A549 (cell line): ENCODE measurements around the gene DBH. TPM values are rescaled to one million over a fixed set of nuclear protein-coding genes. Genes with fewer than 3 reads are reported as not detected.

Experiments used
- ATAC-seq, 2 experiments: fragments of 200-7000 bp in 1 of 2; fragments of >200 bp in 1 of 2; cut with Nextera tagmentation in 1 of 2; cut with Tn5 transposase in 1 of 2; 3 replicates each; pipeline versions ENCODE4 v1.8.0 to v1.9.1; 2018 to 2020; ENCODE audit warnings: mild to moderate bottlenecking in 1 of 2, moderate library complexity in 1 of 2
- CTCF ChIA-PET: fragments of 300-600 bp; sonication (Branson Sonifier 250); formaldehyde crosslinking; extraction: SDS; loops from one replicate; lab custom pipeline; 2021; ENCODE audit warnings: antibody characterized with exemption, inconsistent platforms; lab: Yijun Ruan, JAX
- POLR2A ChIA-PET: fragments of 350-600 bp; formaldehyde crosslinking; extraction: SDS; loops from one replicate; lab custom pipeline; 2021; ENCODE audit warnings: antibody characterized with exemption, inconsistent platforms; lab: Yijun Ruan, JAX
- DNase-seq, 2 experiments: peaks; one replicate each; pipeline versions ENCODE4 v3.0.0 to v3.0.0-alpha.2; 2011 to 2016; ENCODE audit warnings: low read depth in 1 of 2, low spot score in 1 of 2
- FAIRE-seq: peaks from 2 replicates; lab custom pipeline; 2011; peaks lifted over from hg19 to GRCh38; lab: Jason Lieb, UNC
- H3K27ac ChIP-seq, 2 experiments: fragments of >200 bp; sonication (Bioruptor Twin); formaldehyde crosslinking; 3 replicates each; pipeline ENCODE4 v1.5.1; 2016 to 2017
- H3K4me1 ChIP-seq: fragments of >200 bp; sonication (Bioruptor Twin); formaldehyde crosslinking; 3 replicates; pipeline ENCODE4 v1.6.1; 2016
- H3K4me2 ChIP-seq: fragments of >200 bp; sonication (Bioruptor Twin); formaldehyde crosslinking; 3 replicates; pipeline ENCODE4 v1.6.1; 2016
- H3K4me3 ChIP-seq: fragments of >200 bp; sonication (Bioruptor Twin); formaldehyde crosslinking; 3 replicates; pipeline ENCODE4 v1.5.1; 2016
- H3K9me3 ChIP-seq: fragments of >200 bp; sonication (Bioruptor Twin); formaldehyde crosslinking; 3 replicates; pipeline ENCODE4 v1.6.1; 2016
- CBX2 ChIP-seq: fragments of 200-600 bp; sonication (generic); IDR thresholded peaks from 2 replicates; pipeline ENCODE4 v1.6.1; 2016; ENCODE audit warnings: low read depth, mild to moderate bottlenecking, borderline replicate concordance
- CBX8 ChIP-seq: fragments of 200-600 bp; sonication (generic); IDR thresholded peaks from 2 replicates; pipeline ENCODE4 v1.6.1; 2016
- CEBPB ChIP-seq, 2 experiments: fragments of >200 bp in 1 of 2; sonication (Bioruptor Twin) in 1 of 2; formaldehyde crosslinking in 1 of 2; IDR thresholded peaks; 2 replicates each; pipeline ENCODE4 v1.6.1; 2012 to 2016
- CHD4 ChIP-seq: fragments of 200-600 bp; sonication (generic); IDR thresholded peaks from 2 replicates; pipeline ENCODE4 v1.6.1; 2016; ENCODE audit warnings: antibody characterized with exemption, mild to moderate bottlenecking, borderline replicate concordance
- EHF ChIP-seq: fragments of 250-450 bp; sonication (Bioruptor Pico); IDR thresholded peaks from 2 replicates; pipeline ENCODE4 v1.5.0; 2020; ENCODE audit warnings: mild to moderate bottlenecking
- HEYL ChIP-seq: fragments of 250-450 bp; sonication (Bioruptor Pico); IDR thresholded peaks from 2 replicates; pipeline ENCODE4 v1.8.0; 2021; ENCODE audit warnings: mild to moderate bottlenecking, moderate library complexity
- HOXA7 ChIP-seq: fragments of 250-450 bp; sonication (Bioruptor Pico); IDR thresholded peaks from 2 replicates; pipeline ENCODE4 v1.5.0; 2020; ENCODE audit warnings: mild to moderate bottlenecking, moderate library complexity
- HOXB13 ChIP-seq: fragments of 250-450 bp; sonication (Bioruptor Pico); IDR thresholded peaks from 2 replicates; pipeline ENCODE4 v1.5.0; 2020; ENCODE audit warnings: low read depth, mild to moderate bottlenecking, moderate library complexity
- HOXB5 ChIP-seq: fragments of 250-450 bp; sonication (Bioruptor Pico); IDR thresholded peaks from 2 replicates; pipeline ENCODE4 v1.5.0; 2020; ENCODE audit warnings: mild to moderate bottlenecking, moderate library complexity
- KDM5A ChIP-seq: fragments of 200-600 bp; sonication (generic); IDR thresholded peaks from 2 replicates; pipeline ENCODE4 v1.6.1; 2016; ENCODE audit warnings: antibody characterized with exemption, mild to moderate bottlenecking
- MAX ChIP-seq: IDR thresholded peaks from 2 replicates; pipeline ENCODE4 v1.6.1; 2012
- MAZ ChIP-seq: fragments of 150-350 bp; IDR thresholded peaks from 2 replicates; pipeline ENCODE4 v1.6.1; 2014; ENCODE audit warnings: antibody characterized with exemption, low read depth, low read length, borderline replicate concordance
- MYC ChIP-seq: IDR thresholded peaks from 2 replicates; pipeline ENCODE4 v1.6.1; 2012; ENCODE audit warnings: mild to moderate bottlenecking, inconsistent platforms, low read length, improper control_type of control experiment, borderline replicate concordance
- NFE2L2 ChIP-seq: fragments of 150-350 bp; conservative IDR thresholded peaks from 2 replicates; pipeline ENCODE4 v1.6.1; 2014; ENCODE audit warnings: low read length
- POLR2A ChIP-seq: IDR thresholded peaks from 2 replicates; pipeline ENCODE4 v1.6.1; 2012; ENCODE audit warnings: mild to moderate bottlenecking, low read length
- POLR2AphosphoS2 ChIP-seq: conservative IDR thresholded peaks from 2 replicates; pipeline ENCODE4 v1.6.1; 2012; ENCODE audit warnings: low read length, improper control_type of control experiment, inconsistent platforms
- REST ChIP-seq: fragments of 200-600 bp; sonication (generic); IDR thresholded peaks from 2 replicates; pipeline ENCODE4 v1.6.1; 2016; ENCODE audit warnings: antibody characterized with exemption, mild to moderate bottlenecking, moderate library complexity
- RNF2 ChIP-seq: fragments of 200-600 bp; sonication (generic); IDR thresholded peaks from 2 replicates; pipeline ENCODE4 v1.6.1; 2016; ENCODE audit warnings: low read depth, mild to moderate bottlenecking, antibody characterized with exemption, moderate library complexity, borderline replicate concordance
- SREBF2 ChIP-seq: fragments of 450-650 bp; IDR thresholded peaks from 2 replicates; pipeline ENCODE4 v1.6.1; 2014; ENCODE audit warnings: mild to moderate bottlenecking, moderate library complexity
- TFCP2L1 ChIP-seq: fragments of 250-450 bp; sonication (Bioruptor Pico); IDR thresholded peaks from 2 replicates; pipeline ENCODE4 v1.5.0; 2021; ENCODE audit warnings: mild to moderate bottlenecking
- TP53 ChIP-seq: fragments of 250-450 bp; sonication (Bioruptor Pico); IDR thresholded peaks from 2 replicates; pipeline ENCODE4 v1.5.0; 2021; ENCODE audit warnings: mild to moderate bottlenecking, moderate library complexity
- USF2 ChIP-seq: fragments of 450-650 bp; IDR thresholded peaks from 2 replicates; pipeline ENCODE4 v1.6.1; 2014; ENCODE audit warnings: antibody characterized with exemption
- ZC3H11A ChIP-seq: fragments of 450-650 bp; IDR thresholded peaks from 2 replicates; pipeline ENCODE4 v1.6.1; 2014; ENCODE audit warnings: antibody characterized with exemption, mild to moderate bottlenecking
- ZFP36 ChIP-seq: fragments of 450-650 bp; IDR thresholded peaks from 2 replicates; pipeline ENCODE4 v1.6.1; 2014; ENCODE audit warnings: borderline replicate concordance; ENCODE audit not compliant: partially characterized antibody
- WGBS: methylation state at CpG from one replicate; pipeline ENCODE4 v1.1.6; 2017; ENCODE audit errors: missing lambda C conversion rate; 5-methylcytosine and 5-hydroxymethylcytosine counted together
- polyA plus RNA-seq, 4 experiments: library from polyadenylated mRNA; depleted of rRNA in 3 of 4; stranded (reverse); fragments of >200 nt; fragmentation: RNase III in 1 of 4; extraction: RNeasy Plus Mini Kit Qiagen cat#74134 plus additional on column Dnase treatment in 1 of 4; gene quantifications; 2 replicates in 3 of 4; 3 replicates in 1 of 4; pipeline ENCODE4 v1.2.3, GENCODE V29; 2011 to 2017
- TF ChIP-seq, protein P1 (sequence below): fragments of >200 bp; sonication (Bioruptor Twin); formaldehyde crosslinking; IDR thresholded peaks from 3 replicates; pipeline ENCODE4 v1.6.1; 2016
- TF ChIP-seq, protein P2 (sequence below): IDR thresholded peaks from 2 replicates; pipeline ENCODE4 v1.6.1; 2012
- TF ChIP-seq, protein P3 (sequence below): IDR thresholded peaks from 2 replicates; pipeline ENCODE4 v1.6.1; 2012; ENCODE audit warnings: low read depth, borderline replicate concordance

Gene DBH
- polyA plus RNA-seq, 2 of the 4 experiments (the other 2 are of a cell fraction) = not detected

- TF ChIP-seq MYC (no peak), CBX2 (no peak), POLR2A (no peak)
- TF ChIP-seq, all 56 proteins: peak for 0
These were observed 35.4 kb upstream of the DBH start (continued) for GRCh38 chr9:133600739-133601138.

GRCh38 chr9:133601746-133602145 is 34.4 kb upstream of the DBH start:
- TF ChIP-seq KDM5A (no peak), TFCP2L1 (CRISPR knock-in tag) (no peak), CEBPB (IDR thresholded peaks at IDR 0.05) (no peak), HEYL (no peak), USF2 (no peak), MAX (no peak), MAZ (no peak), EHF (CRISPR knock-in tag) (no peak), CHD4 (no peak), SREBF2 (no peak), CBX8 (no peak), NFE2L2 (no peak), POLR2A (no peak), REST (no peak), HOXB5 (CRISPR knock-in tag) (no peak), HOXB13 (CRISPR knock-in tag) (no peak)
- TF ChIP-seq, protein P1, sequence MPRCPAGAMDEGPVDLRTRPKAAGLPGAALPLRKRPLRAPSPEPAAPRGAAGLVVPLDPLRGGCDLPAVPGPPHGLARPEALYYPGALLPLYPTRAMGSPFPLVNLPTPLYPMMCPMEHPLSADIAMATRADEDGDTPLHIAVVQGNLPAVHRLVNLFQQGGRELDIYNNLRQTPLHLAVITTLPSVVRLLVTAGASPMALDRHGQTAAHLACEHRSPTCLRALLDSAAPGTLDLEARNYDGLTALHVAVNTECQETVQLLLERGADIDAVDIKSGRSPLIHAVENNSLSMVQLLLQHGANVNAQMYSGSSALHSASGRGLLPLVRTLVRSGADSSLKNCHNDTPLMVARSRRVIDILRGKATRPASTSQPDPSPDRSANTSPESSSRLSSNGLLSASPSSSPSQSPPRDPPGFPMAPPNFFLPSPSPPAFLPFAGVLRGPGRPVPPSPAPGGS = no peak
- TF ChIP-seq, protein P2, sequence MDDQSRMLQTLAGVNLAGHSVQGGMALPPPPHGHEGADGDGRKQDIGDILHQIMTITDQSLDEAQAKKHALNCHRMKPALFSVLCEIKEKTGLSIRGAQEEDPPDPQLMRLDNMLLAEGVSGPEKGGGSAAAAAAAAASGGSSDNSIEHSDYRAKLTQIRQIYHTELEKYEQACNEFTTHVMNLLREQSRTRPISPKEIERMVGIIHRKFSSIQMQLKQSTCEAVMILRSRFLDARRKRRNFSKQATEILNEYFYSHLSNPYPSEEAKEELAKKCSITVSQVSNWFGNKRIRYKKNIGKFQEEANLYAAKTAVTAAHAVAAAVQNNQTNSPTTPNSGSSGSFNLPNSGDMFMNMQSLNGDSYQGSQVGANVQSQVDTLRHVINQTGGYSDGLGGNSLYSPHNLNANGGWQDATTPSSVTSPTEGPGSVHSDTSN = no peak
- Histone ChIP-seq H3K4me1 (no peaks in the 10 kb centered on the region), H3K4me3 (no peak overlapping the region), H3K27ac (no peak overlapping the region), H3K4me2 (no peak overlapping the region), H3K9me3 (peaks cover 27% of the 10 kb centered on the region)
- ChIA-PET CTCF (interaction anchor here (0.7 kb wide), 1 partner anchor 119 kb away, joined by 3 read pairs; no protein-coding TSS in a partner anchor), POLR2A (no interaction called here)
- DNase-seq (no peak), FAIRE-seq (no peak), ATAC-seq (no peak)
- WGBS = 51% methylated on average over 7 of the region's 10 CpGs

- H3K4me3 ChIP-seq = no peak overlapping the region
- no peak overlapping the region for H3K4me2 ChIP-seq
- ChIA-PET POLR2A (no interaction called here), CTCF (interaction anchor here (0.7 to 2.0 kb wide), 2 partner anchors 13 to 119 kb away, joined by 3 to 5 read pairs; no protein-coding TSS in a partner anchor)
- H3K27ac ChIP-seq = no peak overlapping the region
- DNase-seq (no peak), ATAC-seq (no peak), FAIRE-seq (no peak)
- no peaks in the 10 kb centered on the region for H3K4me1 ChIP-seq
- TF ChIP-seq, protein P2 = no peak
- TF ChIP-seq TFCP2L1 (CRISPR knock-in tag) (no peak), POLR2A (no peak), HOXB13 (CRISPR knock-in tag) (no peak), POLR2AphosphoS2 (no peak), SREBF2 (no peak), HOXA7 (CRISPR knock-in tag) (no peak), CHD4 (no peak), ZFP36 (no peak), RNF2 (no peak), TP53 (CRISPR knock-in tag) (no peak), ZC3H11A (no peak)
- TF ChIP-seq, protein P3, sequence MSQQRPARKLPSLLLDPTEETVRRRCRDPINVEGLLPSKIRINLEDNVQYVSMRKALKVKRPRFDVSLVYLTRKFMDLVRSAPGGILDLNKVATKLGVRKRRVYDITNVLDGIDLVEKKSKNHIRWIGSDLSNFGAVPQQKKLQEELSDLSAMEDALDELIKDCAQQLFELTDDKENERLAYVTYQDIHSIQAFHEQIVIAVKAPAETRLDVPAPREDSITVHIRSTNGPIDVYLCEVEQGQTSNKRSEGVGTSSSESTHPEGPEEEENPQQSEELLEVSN = no peak
- H3K9me3 ChIP-seq = peaks cover 22% of the 10 kb centered on the region
- WGBS = 55% methylated on average over 10 of the region's 10 CpGs
These were observed 33.9 kb upstream of the DBH start for GRCh38 chr9:133602277-133602676.
